Stimulated activated CD4-positive, alpha-beta T cell treated with anti-CD3 and anti-CD28 coated beads, Interleukin-12 subunit alpha, Interleukin-12 subunit beta, amount 100 ng/mL, for 4 hours (primary cell): ENCODE data around the gene BUD13.
A peak's percentile ranks its signal among the peaks of the same experiment; 100 is the strongest.
"Not testable (repeated sequence)": the region's sequence is repeated elsewhere in the genome, so short reads cannot be mapped to it uniquely, and the experiment has no call there.

Source experiments
- DNase-seq: peaks from one replicate; pipeline ENCODE4 v3.0.0-alpha.2; 2020

BUD13 gene

DNA sequence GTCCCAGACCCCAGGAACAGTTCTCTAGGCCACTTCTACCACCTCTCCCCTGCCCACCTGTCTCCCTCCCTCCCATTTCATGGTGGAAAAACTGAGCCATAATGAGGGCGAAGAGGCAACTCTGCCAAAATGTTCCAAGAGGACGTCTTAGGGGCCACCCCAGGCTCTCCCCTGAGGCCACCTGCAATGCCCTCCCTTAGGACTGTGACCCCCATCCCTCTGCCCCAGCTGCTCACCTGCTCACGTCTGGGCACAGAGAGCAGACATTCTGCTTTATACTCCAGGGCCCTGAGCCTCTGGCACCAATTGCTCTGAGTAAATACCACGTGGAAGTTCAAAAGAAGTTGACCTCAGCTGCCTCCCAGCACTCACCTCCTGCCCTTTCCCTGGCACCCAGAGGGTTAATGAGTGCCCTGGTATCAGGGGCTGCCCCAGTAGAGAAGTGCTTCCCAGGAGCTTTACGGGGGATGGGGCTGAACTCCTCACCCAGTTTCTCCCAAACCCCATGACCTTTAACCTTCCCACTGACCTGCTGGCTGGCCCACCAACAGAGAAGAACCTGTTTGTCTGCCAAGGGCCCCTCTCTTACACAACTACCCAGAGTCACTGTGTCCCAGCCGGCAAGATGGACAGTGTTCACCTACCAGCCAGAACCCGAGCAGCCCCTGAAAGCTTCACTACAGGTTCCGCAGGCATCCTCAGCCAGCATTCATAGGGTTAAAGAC is 19.5 kb upstream of the BUD13 start:
- DNase-seq: no peak

DNA sequence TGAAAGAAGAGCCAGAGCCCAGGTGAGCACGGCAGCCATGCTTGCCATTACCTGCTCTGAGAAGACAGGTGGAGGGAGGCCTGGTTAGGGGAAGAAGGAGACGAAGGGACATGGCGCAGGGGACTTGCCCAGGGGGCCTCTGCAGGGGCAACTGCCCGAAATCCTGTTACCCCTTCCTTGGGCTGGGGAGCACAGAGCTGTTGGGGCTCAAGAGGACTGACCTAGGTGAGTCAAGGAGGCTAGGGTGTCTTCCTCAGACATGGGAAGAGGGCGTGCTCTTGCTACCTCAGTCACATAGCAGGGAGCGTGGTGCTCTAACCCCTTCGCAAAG is 19.0 kb upstream of the BUD13 start, which contains the start of gene APOA5:
Gene APOA5, minus strand, starts transcription at position 67 of the 331 bp plus-strand sequence. Its CDS starts 19 bp downstream, at position 48.
- DNase-seq: no peak

GRCh38 chr11:116791002-116791812 is 18.4 kb upstream of the BUD13 start:
- peak; percentile 74 for DNase-seq

GRCh38 chr11:116790167-116791001 is 17.6 kb upstream of the BUD13 start:
- no peak for DNase-seq

DNA sequence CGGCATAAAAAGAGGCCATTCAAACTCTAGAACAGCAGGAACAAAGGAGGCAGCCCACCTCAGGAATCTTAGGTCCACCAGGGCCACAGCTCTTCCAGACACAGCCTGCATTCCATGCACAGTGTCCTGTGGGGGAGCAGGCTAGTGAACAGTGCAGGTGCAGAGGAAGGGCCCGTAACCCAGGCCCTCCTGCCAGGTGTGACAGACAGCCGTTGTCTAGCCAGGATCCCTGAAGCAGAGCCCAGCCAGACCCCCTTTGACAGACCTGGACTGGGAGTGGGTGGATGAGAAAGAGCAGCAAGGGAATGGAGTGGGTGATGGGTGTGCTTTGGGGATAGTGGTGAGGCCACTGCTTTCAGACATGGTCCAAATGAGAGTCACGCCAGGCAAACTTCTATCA is 16.2 kb upstream of the BUD13 start:
- no peak for DNase-seq

DNA sequence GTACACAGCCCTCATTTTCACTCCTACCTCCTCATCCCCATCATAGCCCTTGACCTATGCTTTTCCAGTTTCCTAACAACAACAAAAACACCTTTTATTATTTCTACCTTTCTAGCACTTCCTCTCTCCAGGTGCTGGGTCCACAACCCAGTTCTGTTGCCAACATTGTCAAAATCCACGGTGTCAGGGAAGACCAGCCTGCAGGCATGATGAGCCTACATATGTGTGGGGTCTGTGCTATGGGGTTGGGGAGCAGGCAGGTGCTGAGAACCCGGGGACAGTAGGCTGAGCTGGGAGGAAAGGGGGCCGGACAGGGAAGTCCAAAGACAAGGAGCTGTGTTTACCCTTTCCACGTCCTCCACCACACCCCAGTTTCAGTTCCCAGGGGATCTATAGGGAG is 15.7 kb upstream of the BUD13 start:
- no peak for DNase-seq

DNA sequence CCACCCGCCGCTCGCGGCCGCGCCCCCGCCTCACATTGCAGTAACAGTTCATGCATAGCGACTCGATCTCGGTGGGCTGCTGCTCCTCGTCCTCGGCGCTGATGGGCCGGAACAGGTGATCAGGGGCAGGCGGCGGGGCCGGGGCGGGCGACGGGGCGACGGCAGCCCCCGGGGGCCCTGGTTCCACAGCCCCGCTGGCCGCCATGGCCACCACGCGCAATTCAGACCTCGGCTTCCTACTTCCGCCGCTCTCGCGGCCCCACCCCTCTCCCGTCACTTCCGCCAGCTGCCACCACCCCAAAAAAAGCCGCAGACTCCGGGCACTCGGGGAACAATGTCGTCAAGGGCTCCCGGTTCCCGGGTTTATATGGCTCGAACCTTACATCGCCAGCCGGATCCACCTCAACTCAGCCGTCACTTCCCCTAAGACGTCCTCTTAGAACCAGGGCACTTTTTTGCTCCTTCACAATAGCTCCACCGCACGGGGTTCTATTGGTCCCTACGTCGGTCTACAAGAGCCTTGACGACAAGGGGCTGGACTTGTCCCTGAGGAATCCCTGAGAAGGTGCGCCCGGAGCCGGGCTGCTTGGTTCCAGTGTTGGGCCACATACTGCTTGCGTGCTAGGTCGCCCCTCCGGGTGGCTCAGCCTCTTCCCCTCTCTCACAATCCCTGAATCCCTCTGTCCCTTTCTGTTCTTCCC is 15.1 kb upstream of the BUD13 start, which contains the start of gene ZPR1:
Gene ZPR1, minus strand, starts transcription at position 238 of the 701 bp plus-strand sequence. Its CDS starts 33 bp downstream, at position 205.
- peak; percentile 82 for DNase-seq

DNA sequence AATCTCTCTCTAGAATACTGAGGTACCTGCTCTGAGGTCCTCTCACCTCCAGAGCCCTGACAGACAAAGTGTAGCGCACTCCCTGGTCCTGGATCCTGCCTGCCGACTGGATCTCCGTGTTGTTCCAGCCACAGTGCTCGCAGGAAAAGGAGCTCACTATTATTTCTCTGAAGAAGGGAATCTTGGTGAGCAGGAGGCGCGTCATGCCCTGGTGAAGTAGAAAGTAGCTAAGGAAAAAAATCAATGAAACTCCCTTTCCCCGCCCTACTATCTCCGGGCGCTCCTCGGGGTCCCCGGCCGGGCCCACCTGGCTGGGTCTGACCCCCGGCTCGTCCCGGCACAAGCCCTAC is 14.6 kb upstream of the BUD13 start:
- DNase-seq: no peak

GRCh38 chr11:116786966-116787365 is 14.2 kb upstream of the BUD13 start:
- no peak for DNase-seq

DNA sequence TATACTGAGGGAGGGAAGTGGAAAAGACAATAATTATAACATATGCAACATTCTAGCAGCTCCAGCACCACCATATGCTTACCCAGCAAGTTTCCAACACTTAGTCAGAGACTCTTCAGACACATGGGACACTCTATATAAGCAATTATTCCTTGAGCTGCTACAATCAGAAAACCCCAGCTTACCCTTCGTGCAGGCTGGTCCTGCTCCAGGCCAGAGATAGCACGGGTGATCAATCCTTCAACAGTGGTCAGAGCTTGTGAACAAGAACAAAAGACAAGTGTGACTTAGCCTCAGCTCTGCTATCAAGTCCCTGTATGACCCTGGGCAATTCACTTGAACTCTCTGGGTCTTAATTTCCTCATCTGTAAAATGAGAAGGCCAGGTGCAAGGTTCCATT is 13.5 kb upstream of the BUD13 start:
- no peak for DNase-seq

DNA sequence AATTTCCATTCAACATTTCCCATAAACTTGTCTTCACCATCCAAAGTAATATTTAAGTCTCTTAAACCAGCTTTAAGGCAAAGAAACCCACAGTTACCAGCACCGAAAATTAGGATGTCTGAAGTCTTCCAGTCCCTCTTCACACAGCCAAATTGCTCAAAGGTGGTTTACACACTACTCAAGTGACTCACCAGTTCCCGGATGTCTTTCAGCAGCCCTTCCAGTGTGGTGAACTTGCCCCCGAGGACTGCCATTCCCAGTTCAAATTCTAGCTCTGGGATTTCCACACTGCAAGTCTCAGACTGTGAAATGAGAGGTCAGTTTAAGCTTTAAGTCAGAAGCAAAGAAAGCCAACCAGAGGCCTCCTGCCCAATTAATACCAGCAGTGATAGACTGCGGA is 9.9 kb upstream of the BUD13 start:
- DNase-seq: no peak

- DNase-seq: no peak
Measured at GRCh38 chr11:116778556-116778955, 5.8 kb upstream of the BUD13 start.

DNA sequence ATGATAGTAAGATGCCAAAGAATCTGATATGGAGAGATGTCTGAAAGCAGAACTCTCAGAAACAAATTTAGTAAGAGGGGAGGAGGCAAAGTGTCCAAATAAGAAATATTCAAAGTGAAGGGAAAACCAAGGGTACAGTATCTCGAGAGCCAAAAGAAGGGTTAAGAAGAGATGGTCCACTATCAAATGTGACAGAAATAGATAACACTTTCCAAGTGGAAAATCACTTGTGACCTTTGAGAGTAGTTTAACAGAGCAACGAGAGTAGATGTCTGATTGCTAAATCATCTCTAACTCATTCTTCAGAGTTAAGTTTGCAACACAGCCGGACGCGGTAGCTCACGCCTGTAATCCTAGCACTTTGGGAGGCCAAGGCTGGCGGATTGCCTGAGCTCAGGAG is 4.3 kb upstream of the BUD13 start:
- DNase-seq: no peak

GRCh38 chr11:116776522-116776984 is 3.8 kb upstream of the BUD13 start:
- no peak for DNase-seq

DNA sequence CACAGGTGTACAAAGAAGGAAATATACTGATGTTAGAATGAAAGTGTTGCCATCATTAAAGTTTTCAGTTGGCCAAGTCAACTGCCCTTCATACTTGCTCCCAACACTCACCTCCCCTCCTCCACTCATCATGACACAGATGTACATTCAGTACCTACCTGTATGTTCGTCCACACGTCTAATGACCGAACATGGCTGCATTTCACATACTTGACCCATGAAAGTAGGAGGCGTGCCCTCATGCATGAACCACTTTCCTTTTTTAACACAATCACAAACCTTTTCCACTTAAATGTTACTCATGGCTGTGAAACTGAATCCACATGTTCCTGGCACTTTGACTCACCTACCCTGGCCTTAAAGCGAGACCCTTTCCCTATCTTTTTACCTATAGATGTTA is 3.2 kb upstream of the BUD13 start:
- no peak for DNase-seq

DNA sequence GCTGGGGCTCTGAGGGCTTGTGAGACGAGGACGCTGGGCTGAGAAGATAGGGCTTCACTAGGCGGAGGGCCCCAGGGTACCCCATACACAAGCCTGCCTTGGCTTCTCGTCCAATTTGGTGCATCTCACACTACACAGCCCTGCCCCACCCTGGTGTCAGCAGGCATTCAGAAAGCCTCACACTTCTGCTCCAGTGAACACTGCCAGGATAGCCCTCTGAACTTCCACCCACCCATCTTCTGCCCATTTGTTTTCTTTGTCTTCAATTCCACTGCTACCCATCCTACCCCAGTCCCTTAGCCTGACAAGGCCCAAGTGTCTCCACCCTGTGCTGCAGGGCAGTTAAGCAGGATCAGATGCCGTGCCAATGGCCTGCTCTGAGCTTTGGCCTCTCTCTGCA is 1.9 kb upstream of the BUD13 start:
- no peak for DNase-seq

GRCh38 chr11:116773203-116774097 is 663 bp upstream of the BUD13 start:
- no peak for DNase-seq

GRCh38 chr11:116771935-116772334 is 852 bp downstream of the BUD13 start:
- DNase-seq: no peak

GRCh38 chr11:116762132-116762531 is 10.7 kb downstream of the BUD13 start:
- no peak for DNase-seq

GRCh38 chr11:116756044-116756443 is 16.7 kb downstream of the BUD13 start:
- DNase-seq: not testable (repeated sequence)

DNA sequence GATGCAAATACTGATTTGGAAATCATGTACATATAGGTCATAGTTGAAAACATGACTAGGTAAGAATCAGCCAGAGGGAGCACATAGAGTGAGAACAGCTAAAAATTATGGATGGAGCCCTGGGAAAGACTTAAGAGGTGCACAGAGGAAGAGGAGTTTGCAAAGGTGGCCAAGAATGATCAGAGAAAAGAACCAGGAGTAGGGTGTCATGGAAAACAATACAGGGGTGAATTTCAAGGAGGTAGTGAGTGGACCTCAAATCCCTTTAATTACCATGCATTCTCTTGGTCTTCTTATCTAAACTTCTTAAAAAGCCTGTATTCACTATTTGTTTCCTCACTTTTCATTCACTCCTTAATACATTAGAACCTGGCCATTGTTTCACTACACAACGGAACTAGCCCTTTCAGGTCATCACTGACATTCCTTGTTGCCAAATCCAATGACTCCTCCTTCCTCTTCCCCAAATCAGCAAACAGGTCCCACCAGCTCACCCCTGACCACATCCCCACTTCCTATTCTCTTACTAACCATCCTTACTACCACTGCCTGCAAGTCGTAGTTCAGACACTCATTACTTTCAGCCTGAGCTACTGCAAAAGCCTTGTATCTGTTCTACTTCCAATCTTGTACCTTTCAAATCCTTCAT is 22.6 kb downstream of the BUD13 start:
- no peak for DNase-seq
